Skeletal muscle satellite cell (primary cell): ENCODE results near the gene MRPL22.
"Not testable (repeated sequence)": the region's sequence is repeated elsewhere in the genome, so short reads cannot be mapped to it uniquely, and the experiment has no call there.

ENCODE experiments used
- H3K27me3 ChIP-seq: 2 replicates; pipeline ENCODE4 v1.7.0; 2013; ENCODE audit warnings: low read length; ENCODE audit not compliant: control insufficient read depth, insufficient read depth
- H3K36me3 ChIP-seq: 2 replicates; pipeline ENCODE4 v1.7.0; 2013; ENCODE audit warnings: mild to moderate bottlenecking, control low read depth, low read length; ENCODE audit not compliant: insufficient read depth
- H3K4me1 ChIP-seq: 2 replicates; pipeline ENCODE4 v1.7.0; 2013; ENCODE audit warnings: low read length; ENCODE audit not compliant: control insufficient read depth, insufficient read depth
- H3K4me2 ChIP-seq: 2 replicates; pipeline ENCODE4 v1.7.0; 2013; ENCODE audit warnings: mild to moderate bottlenecking, low read length
- H3K4me3 ChIP-seq: 2 replicates; pipeline ENCODE4 v1.7.0; 2013; ENCODE audit warnings: low read length
- H3K9ac ChIP-seq: 2 replicates; pipeline ENCODE4 v1.7.0; 2013; ENCODE audit warnings: mild to moderate bottlenecking, low read depth, low read length, moderate library complexity
- H3K9me3 ChIP-seq: replicated peaks from 2 replicates; pipeline ENCODE4 v1.7.0; 2013; ENCODE audit warnings: mild to moderate bottlenecking, control low read depth, low read length

MRPL22 gene

GRCh38 chr5:155001523-155001922, 60.6 kb downstream of the MRPL22 start:
- Histone ChIP-seq H3K36me3 (no peaks in the 10 kb centered on the region), H3K4me1 (no peaks in the 10 kb centered on the region), H3K27me3 (peaks cover 3% of the 10 kb centered on the region), H3K9ac (no peak overlapping the region), H3K9me3 (no peaks in the 10 kb centered on the region), H3K4me2 (no peak overlapping the region), H3K4me3 (no peak overlapping the region)

- H3K9me3 ChIP-seq, H3K27me3 ChIP-seq, H3K4me1 ChIP-seq: not testable (repeated sequence)
Measured at GRCh38 chr5:155002722-155003121, 61.8 kb downstream of the MRPL22 start.

DNA sequence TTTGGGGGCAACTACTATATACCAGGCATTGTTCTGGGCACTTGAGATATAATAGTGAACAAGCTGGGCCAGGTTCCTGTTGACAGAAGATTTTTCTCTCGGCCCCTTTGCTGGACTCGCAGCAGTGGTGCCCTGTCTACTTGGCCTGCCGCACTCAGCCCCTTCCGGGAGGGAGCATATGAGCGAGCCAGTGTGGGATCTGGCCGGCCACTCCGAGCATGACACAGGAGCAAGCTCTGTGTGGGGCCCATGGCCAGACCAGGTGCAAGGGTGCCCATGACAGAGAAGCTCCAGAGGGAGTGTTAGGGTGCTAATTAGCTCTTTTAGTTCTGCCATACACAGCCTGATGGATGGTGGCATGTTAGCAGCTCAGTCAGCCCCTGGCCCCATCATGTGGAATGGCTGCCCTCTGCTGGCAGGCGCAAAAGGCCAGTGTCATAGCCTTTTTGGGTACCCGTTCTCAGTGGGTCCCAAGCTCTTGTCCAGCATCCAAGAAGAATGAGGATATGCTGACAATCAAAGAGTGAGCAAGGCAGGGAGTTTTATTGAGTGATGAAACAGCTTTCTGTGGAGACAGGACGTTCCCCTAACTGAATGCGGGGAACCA, 63.4 kb downstream of the MRPL22 start:
- H3K4me2 ChIP-seq, result no peak overlapping the region
- H3K4me1 ChIP-seq, result no peaks in the 10 kb centered on the region
- no peak overlapping the region for H3K4me3 ChIP-seq
- H3K36me3 ChIP-seq, result no peaks in the 10 kb centered on the region
- H3K27me3 ChIP-seq, result peaks cover 3% of the 10 kb centered on the region
- no peaks in the 10 kb centered on the region for H3K9me3 ChIP-seq
- no peak overlapping the region for H3K9ac ChIP-seq

More at GRCh38 chr5:155002722-155003121, 61.8 kb downstream of the MRPL22 start:
- not testable (repeated sequence) for H3K4me2 ChIP-seq, H3K4me3 ChIP-seq, H3K36me3 ChIP-seq, H3K9ac ChIP-seq

GRCh38 chr5:155006265-155006664, 65.4 kb downstream of the MRPL22 start:
- H3K4me2 ChIP-seq, result not testable (repeated sequence)

GRCh38 chr5:155008669-155009068, 67.8 kb downstream of the MRPL22 start:
- Histone ChIP-seq H3K9ac (no peak overlapping the region), H3K4me3 (no peak overlapping the region), H3K4me2 (no peak overlapping the region), H3K36me3 (no peaks in the 10 kb centered on the region), H3K27me3 (peaks cover 3% of the 10 kb centered on the region), H3K9me3 (no peaks in the 10 kb centered on the region), H3K4me1 (no peaks in the 10 kb centered on the region)

More at GRCh38 chr5:155006265-155006664, 65.4 kb downstream of the MRPL22 start:
- H3K27me3 ChIP-seq, H3K9me3 ChIP-seq, H3K4me3 ChIP-seq, H3K36me3 ChIP-seq, H3K9ac ChIP-seq, H3K4me1 ChIP-seq: not testable (repeated sequence)

DNA sequence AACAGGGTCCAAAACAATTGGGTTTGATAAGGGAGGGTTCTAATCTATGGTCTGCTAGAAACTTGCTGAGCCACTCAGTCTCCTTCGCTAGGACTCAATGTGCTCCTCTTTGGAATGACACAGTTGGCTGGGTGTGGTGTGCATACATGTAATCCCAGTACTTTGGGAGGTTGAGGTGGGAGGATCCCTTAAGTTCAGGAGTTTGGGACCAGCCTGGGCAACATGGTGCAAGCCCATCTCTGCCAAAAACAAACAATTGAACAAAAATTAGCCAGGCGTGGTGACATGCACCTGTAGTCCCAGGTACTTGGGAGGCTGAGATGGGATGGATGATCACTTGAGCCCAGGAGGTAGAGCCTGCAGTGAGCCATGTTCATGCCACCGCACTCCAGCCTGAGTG, 70.0 kb downstream of the MRPL22 start:
- H3K36me3 ChIP-seq, result no peaks in the 10 kb centered on the region
- H3K9me3 ChIP-seq, result no peaks in the 10 kb centered on the region
- no peak overlapping the region for H3K4me3 ChIP-seq
- no peak overlapping the region for H3K9ac ChIP-seq
- H3K4me2 ChIP-seq, result no peak overlapping the region
- H3K4me1 ChIP-seq, result no peaks in the 10 kb centered on the region
- no peaks in the 10 kb centered on the region for H3K27me3 ChIP-seq

GRCh38 chr5:155013526-155013925, 72.7 kb downstream of the MRPL22 start, which contains the start of gene KIF4B:
KIF4B (plus strand) TSS chr5:155013755; CDS start chr5:155013860, 105 bp downstream.
- H3K9me3 ChIP-seq, result no peaks in the 10 kb centered on the region
- H3K4me3 ChIP-seq, result no peak within 1 kb of the TSS
- H3K4me1 ChIP-seq, result no peaks in the 10 kb centered on the region
- H3K4me2 ChIP-seq, result no peak within 1 kb of the TSS
- peaks cover 6% of the 10 kb centered on the region for H3K27me3 ChIP-seq
- no peak within 1 kb of the TSS for H3K9ac ChIP-seq
- H3K36me3 ChIP-seq, result no peaks in the 10 kb centered on the region

DNA sequence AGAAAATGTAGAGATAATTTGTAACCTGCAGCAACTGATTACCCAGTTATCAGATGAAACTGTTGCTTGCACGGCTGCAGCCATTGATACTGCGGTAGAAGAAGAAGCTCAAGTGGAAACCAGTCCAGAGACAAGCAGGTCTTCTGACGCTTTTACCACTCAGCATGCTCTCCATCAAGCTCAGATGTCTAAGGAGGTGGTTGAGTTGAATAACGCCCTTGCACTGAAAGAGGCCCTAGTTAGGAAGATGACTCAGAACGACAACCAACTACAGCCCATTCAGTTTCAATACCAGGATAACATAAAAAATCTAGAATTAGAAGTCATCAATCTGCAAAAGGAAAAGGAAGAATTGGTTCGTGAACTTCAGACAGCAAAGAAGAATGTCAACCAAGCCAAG, 74.4 kb downstream of the MRPL22 start:
- Histone ChIP-seq H3K4me3 (no peak overlapping the region), H3K9me3 (no peaks in the 10 kb centered on the region), H3K36me3 (no peaks in the 10 kb centered on the region), H3K27me3 (peaks cover 6% of the 10 kb centered on the region), H3K4me1 (no peaks in the 10 kb centered on the region), H3K4me2 (no peak overlapping the region), H3K9ac (no peak overlapping the region)

DNA sequence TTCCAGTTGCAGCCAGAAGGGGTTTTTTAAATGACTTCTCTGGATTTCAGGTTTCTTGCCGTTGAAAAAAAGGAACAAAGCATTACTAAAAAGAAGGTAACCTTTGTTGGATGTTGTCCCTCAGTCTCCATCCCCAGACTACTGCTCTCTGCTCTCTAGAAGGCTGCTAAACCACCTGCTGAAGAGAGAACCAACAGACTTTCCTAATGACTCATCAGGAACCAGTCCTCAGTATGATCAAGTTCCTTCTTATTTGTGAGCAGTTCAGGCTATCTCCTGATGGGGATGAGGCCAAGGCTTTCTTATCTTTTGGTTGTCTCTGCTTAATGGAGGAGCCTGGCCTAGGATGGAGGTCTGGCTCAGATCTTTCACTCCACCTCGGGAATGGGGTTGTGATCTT, 76.7 kb downstream of the MRPL22 start:
- Histone ChIP-seq H3K4me1 (no peaks in the 10 kb centered on the region), H3K4me3 (no peak overlapping the region), H3K4me2 (no peak overlapping the region), H3K36me3 (no peaks in the 10 kb centered on the region), H3K9ac (no peak overlapping the region), H3K9me3 (no peaks in the 10 kb centered on the region), H3K27me3 (peaks cover 6% of the 10 kb centered on the region)
